B cell (primary cell): ENCODE measurements around the gene MUC22. TPM values are rescaled to one million over a fixed set of nuclear protein-coding genes. Genes with fewer than 3 reads are reported as not detected.

Source experiments
- ATAC-seq: fragments of 200-7000 bp; cut with Tn5 transposase; one replicate; pipeline ENCODE4 v1.10.0; 2021; ENCODE audit warnings: low read depth, mild to moderate bottlenecking, moderate number of reproducible peaks, moderate library complexity
- CTCF ChIA-PET: fragments of 350-600 bp; sonication (Branson Sonifier 250); formaldehyde crosslinking; loops from one replicate; lab custom pipeline; 2021; ENCODE audit warnings: antibody characterized with exemption, inconsistent platforms; lab: Charles Lee
- POLR2A ChIA-PET: fragments of 350-600 bp; sonication (Branson Sonifier 250); formaldehyde crosslinking; loops from one replicate; lab custom pipeline; 2021; ENCODE audit warnings: antibody characterized with exemption; lab: Charles Lee
- DNase-seq: peaks from one replicate; pipeline ENCODE4 v3.0.0; 2013
- H2AFZ ChIP-seq: 2 replicates; pipeline ENCODE4 v1.6.1; 2012; ENCODE audit warnings: mild to moderate bottlenecking, low read depth, low read length; ENCODE audit not compliant: insufficient read depth, poor library complexity, severe bottlenecking
- H3K27ac ChIP-seq, 2 donors: 1 replicate in 1 of 2; 2 replicates in 1 of 2; pipeline ENCODE4 v1.5.1; 2012 to 2013; ENCODE audit warnings: low read length in 2 of 2, mild to moderate bottlenecking in 2 of 2, moderate library complexity in 1 of 2
- H3K27me3 ChIP-seq, 4 experiments: fragments of 200-600 bp in 1 of 4; sonication (generic) in 1 of 4; replicated peaks in 1 of 4; 1 replicate in 2 of 4; 2 replicates in 2 of 4; pipeline versions ENCODE4 v1.6.1 to v1.7.0; 2013 to 2016; ENCODE audit warnings: low read length in 3 of 4, mild to moderate bottlenecking in 2 of 4, mixed read lengths in 1 of 4, moderate library complexity in 1 of 4; ENCODE audit not compliant: insufficient read depth in 4 of 4, control insufficient read depth in 3 of 4; ENCODE audit errors: control extremely low read depth in 1 of 4
- H3K36me3 ChIP-seq, 2 experiments: replicated peaks in 1 of 2; 1 replicate in 1 of 2; 2 replicates in 1 of 2; pipeline versions ENCODE4 v1.6.1 to v1.7.1; 2013; ENCODE audit warnings: low read length in 1 of 2; ENCODE audit not compliant: insufficient read depth in 2 of 2, control insufficient read depth in 1 of 2; ENCODE audit errors: control extremely low read depth in 1 of 2, extremely low read depth in 1 of 2
- H3K4me1 ChIP-seq, 2 donors: fragments of 200-600 bp in 1 of 2; sonication (generic) in 1 of 2; 1 replicate in 1 of 2; 2 replicates in 1 of 2; pipeline versions ENCODE4 v1.5.1 to v1.6.1; 2013 to 2017; ENCODE audit warnings: low read length in 2 of 2; ENCODE audit not compliant: control insufficient read depth in 2 of 2, insufficient read depth in 2 of 2
- H3K4me2 ChIP-seq: replicated peaks from 2 replicates; pipeline ENCODE3; 2012; ENCODE audit warnings: mild to moderate bottlenecking, low read depth, low read length; ENCODE audit not compliant: poor library complexity, severe bottlenecking
- H3K4me3 ChIP-seq, 5 experiments: fragments of 200-600 bp in 1 of 5; sonication (generic) in 1 of 5; 1 replicate in 3 of 5; 2 replicates in 2 of 5; pipeline versions ENCODE4 v1.5.1 to v1.7.0; 2011 to 2016; ENCODE audit warnings: low read length in 4 of 5, mild to moderate bottlenecking in 4 of 5, low read depth in 2 of 5, control low read depth in 1 of 5, moderate library complexity in 1 of 5; ENCODE audit not compliant: insufficient read depth in 1 of 5; ENCODE audit errors: control extremely low read depth in 1 of 5, extremely low read depth in 1 of 5
- H3K79me2 ChIP-seq: fragments of 200-600 bp; sonication (generic); one replicate; pipeline ENCODE4 v1.6.0; 2016; ENCODE audit warnings: low read length; ENCODE audit not compliant: control insufficient read depth, insufficient read depth
- H3K9ac ChIP-seq: fragments of 200-600 bp; sonication (generic); 2 replicates; pipeline ENCODE4 v1.6.1; 2017; ENCODE audit warnings: mild to moderate bottlenecking, low read length, moderate library complexity
- H3K9me3 ChIP-seq, 3 donors: one replicate each; pipeline versions ENCODE4 v1.6.1 to v1.7.1; 2013; ENCODE audit warnings: low read length in 2 of 3; ENCODE audit not compliant: control insufficient read depth in 2 of 3, insufficient read depth in 1 of 3; ENCODE audit errors: control extremely low read depth in 1 of 3
- H4K20me1 ChIP-seq: 2 replicates; pipeline ENCODE4 v1.6.0; 2012; ENCODE audit warnings: mild to moderate bottlenecking, low read length; ENCODE audit not compliant: insufficient read depth, control insufficient read depth, poor library complexity, severe bottlenecking
- H3K27ac Mint-ChIP-seq: one replicate; pipeline ENCODE4 v1.8.0; 2021; ENCODE audit warnings: mixed read lengths
- H3K27me3 Mint-ChIP-seq: one replicate; pipeline ENCODE4 v1.8.0; 2021; ENCODE audit warnings: mixed read lengths
- H3K4me1 Mint-ChIP-seq: one replicate; pipeline ENCODE4 v1.8.0; 2021; ENCODE audit warnings: mixed read lengths
- H3K4me3 Mint-ChIP-seq: one replicate; pipeline ENCODE4 v1.8.0; 2021; ENCODE audit warnings: mixed read lengths
- H3K9me3 Mint-ChIP-seq: one replicate; pipeline ENCODE4 v1.8.0; 2022; ENCODE audit warnings: mixed read lengths; ENCODE audit not compliant: insufficient read depth
- EZH2 ChIP-seq: IDR thresholded peaks from 2 replicates; pipeline ENCODE4 v1.6.1; 2012; ENCODE audit warnings: borderline replicate concordance, low read depth, mild to moderate bottlenecking, moderate library complexity, low read length; ENCODE audit not compliant: insufficient read depth, poor library complexity, severe bottlenecking
- WGBS: methylation state at CpG from one replicate; pipeline ENCODE4 v1.1.5; 2013; ENCODE audit warnings: missing lambda C conversion rate; ENCODE audit not compliant: insufficient coverage; 5-methylcytosine and 5-hydroxymethylcytosine counted together
- intact Hi-C: fragments of 100-400 bp; cut with micrococcal nuclease; formaldehyde crosslinking; loops from one replicate; pipeline ENCODE4 v1.10.0; 2022
- polyA plus RNA-seq: library from polyadenylated mRNA; depleted of rRNA; stranded (reverse); fragments of >200 nt; gene quantifications from 2 replicates; pipeline ENCODE4 v1.2.3, GENCODE V29; 2012
- total RNA-seq, 2 donors: library from RNA; stranded (reverse); fragments of 120-200 nt in 1 of 2; gene quantifications; 1 replicate in 1 of 2; 2 replicates in 1 of 2; pipeline versions ENCODE4 v1.2.3 to v1.2.4, GENCODE V29; 2013 to 2022
- TF ChIP-seq, protein P1 (sequence below): fragments of 200-600 bp; IDR thresholded peaks from one replicate; pipeline ENCODE4 v1.8.0; 2022; ENCODE audit warnings: antibody characterized with exemption, mild to moderate bottlenecking

Gene MUC22
- total and polyA plus RNA-seq, 2 donors (not counting 1 experiment from before 2014, with no cell fraction given): not detected

DNA sequence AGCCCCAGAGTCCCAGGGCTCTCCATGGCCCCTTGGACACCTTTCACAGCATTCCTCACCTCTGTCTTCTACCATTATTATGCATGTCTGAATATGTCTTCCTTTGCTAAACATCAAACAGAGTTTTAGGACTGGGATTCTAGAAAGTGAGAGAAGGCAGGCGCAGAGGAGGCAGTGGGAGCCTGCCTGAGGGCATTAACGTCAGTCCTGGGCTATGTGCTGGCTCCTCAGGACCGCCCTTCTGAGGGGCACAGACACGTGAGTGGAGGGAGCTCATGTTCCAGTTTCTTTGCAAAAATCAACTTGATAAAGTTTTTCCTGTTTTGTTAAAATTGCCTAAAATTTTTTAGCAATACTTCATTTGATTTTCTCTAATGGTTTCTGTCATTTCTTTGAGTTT is 64.1 kb downstream of the MUC22 start:
- Histone ChIP-seq H3K27me3 (no peaks in the 10 kb centered on the region), H4K20me1 (no peaks in the 10 kb centered on the region), H3K4me2 (no peak overlapping the region), H2AFZ (no peak overlapping the region), H3K9ac (no peak overlapping the region), H3K4me1 (peaks cover 1% of the 10 kb centered on the region in 2 donors), H3K27ac (no peak overlapping the region), H3K9me3 (no peaks in the 10 kb centered on the region), H3K79me2 (no peaks in the 10 kb centered on the region), H3K4me3 (no peak overlapping the region), H3K36me3 (no peaks in the 10 kb centered on the region)
- DNase-seq (no peak), ATAC-seq (no peak)
- Mint-ChIP-seq H3K4me3 (no peak overlapping the region), H3K4me1 (no peaks in the 10 kb centered on the region), H3K9me3 (no peaks in the 10 kb centered on the region), H3K27me3 (peaks cover 3% of the 10 kb centered on the region), H3K27ac (no peak overlapping the region)
- WGBS: 97% methylated on average over 3 of the region's 4 CpGs
- TF ChIP-seq EZH2: no peak
- TF ChIP-seq, protein P1, sequence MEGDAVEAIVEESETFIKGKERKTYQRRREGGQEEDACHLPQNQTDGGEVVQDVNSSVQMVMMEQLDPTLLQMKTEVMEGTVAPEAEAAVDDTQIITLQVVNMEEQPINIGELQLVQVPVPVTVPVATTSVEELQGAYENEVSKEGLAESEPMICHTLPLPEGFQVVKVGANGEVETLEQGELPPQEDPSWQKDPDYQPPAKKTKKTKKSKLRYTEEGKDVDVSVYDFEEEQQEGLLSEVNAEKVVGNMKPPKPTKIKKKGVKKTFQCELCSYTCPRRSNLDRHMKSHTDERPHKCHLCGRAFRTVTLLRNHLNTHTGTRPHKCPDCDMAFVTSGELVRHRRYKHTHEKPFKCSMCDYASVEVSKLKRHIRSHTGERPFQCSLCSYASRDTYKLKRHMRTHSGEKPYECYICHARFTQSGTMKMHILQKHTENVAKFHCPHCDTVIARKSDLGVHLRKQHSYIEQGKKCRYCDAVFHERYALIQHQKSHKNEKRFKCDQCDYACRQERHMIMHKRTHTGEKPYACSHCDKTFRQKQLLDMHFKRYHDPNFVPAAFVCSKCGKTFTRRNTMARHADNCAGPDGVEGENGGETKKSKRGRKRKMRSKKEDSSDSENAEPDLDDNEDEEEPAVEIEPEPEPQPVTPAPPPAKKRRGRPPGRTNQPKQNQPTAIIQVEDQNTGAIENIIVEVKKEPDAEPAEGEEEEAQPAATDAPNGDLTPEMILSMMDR: no peak
- intact Hi-C loops: no loop called here
- CTCF ChIA-PET: interaction anchor here (1.1 to 5.3 kb wide), 2 partner anchors 246 to 254 kb away, joined by 3 to 28 read pairs; no protein-coding TSS in a partner anchor
- POLR2A ChIA-PET: no interaction called here

DNA sequence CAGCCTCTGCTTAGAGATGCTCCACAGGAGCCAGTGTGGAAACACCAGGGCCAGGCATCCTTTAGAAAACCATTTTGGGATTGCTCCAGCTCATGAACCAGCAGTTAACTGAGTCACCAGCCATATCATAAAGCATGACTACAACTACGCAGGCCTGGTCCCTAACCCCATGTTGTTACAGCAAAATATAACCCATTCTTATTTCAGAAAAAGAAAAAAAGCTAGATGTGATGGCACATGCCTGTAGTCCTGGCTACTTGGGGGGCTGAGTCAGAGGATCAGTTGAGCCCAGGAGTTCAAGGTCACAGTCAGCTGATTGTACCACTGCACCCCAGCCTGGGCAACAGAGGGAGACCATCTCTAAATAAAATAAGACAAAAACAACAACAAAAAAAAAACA is 65.3 kb downstream of the MUC22 start:
- TF ChIP-seq, protein P1: no peak
- no peak for TF ChIP-seq EZH2
- H3K27me3 Mint-ChIP-seq: peaks cover 7% of the 10 kb centered on the region
- H3K4me3 Mint-ChIP-seq: no peak overlapping the region
- no peaks in the 10 kb centered on the region for H3K9me3 Mint-ChIP-seq
- WGBS: no CpG with 5 or more reads among the region's 1 CpG
- H3K27ac Mint-ChIP-seq: no peak overlapping the region
- DNase-seq: no peak
- no peak overlapping the region for H2AFZ ChIP-seq
- POLR2A ChIA-PET: interaction anchor here (0.6 kb wide), 1 partner anchor 116 kb away, joined by 7 read pairs; no protein-coding TSS in a partner anchor
- no peaks in the 10 kb centered on the region for H3K79me2 ChIP-seq
- no peak overlapping the region for H3K9ac ChIP-seq
- ATAC-seq: no peak
- H3K4me3 ChIP-seq: no peak overlapping the region
- peaks cover 4% of the 10 kb centered on the region for H3K4me1 Mint-ChIP-seq
- no peaks in the 10 kb centered on the region for H3K27me3 ChIP-seq
- intact Hi-C loops: no loop called here
- H3K9me3 ChIP-seq: no peaks in the 10 kb centered on the region
- no peaks in the 10 kb centered on the region for H3K36me3 ChIP-seq
- H4K20me1 ChIP-seq: no peaks in the 10 kb centered on the region
- peaks cover 4 to 5% of the 10 kb centered on the region in 2 donors for H3K4me1 ChIP-seq
- CTCF ChIA-PET: interaction anchor here (0.6 to 5.3 kb wide), 4 partner anchors 12 to 1890 kb away, joined by 3 to 28 read pairs (median 4); no protein-coding TSS in a partner anchor
- no peak overlapping the region for H3K4me2 ChIP-seq
- no peak overlapping the region for H3K27ac ChIP-seq
